IMR-90 (cell line): ENCODE measurements around the gene C1orf141. TPM values are rescaled to one million over a fixed set of nuclear protein-coding genes. Genes with fewer than 3 reads are reported as not detected.

Source experiments
- microRNA-seq, 2 experiments: library from miRNA; stranded (forward) in 1 of 2; unstranded in 1 of 2; fragments of 10-50 nt in 1 of 2; fragments of <30 nt in 1 of 2; gene quantifications in 1 of 2; microRNA quantifications in 1 of 2; one replicate each; pipeline versions ENCODE3 to v1.1.0; 2013 to 2020; ENCODE audit not compliant: insufficient read depth in 1 of 2, insufficient read length in 1 of 2, unreplicated experiment in 1 of 2
- polyA plus RNA-seq, 3 experiments: library from polyadenylated mRNA; depleted of rRNA; stranded (reverse); fragments of >200 nt; gene quantifications; 2 replicates each; pipeline ENCODE4 v1.2.3, GENCODE V29; 2012; ENCODE audit warnings: low replicate concordance in 1 of 3
- small RNA-seq, 5 experiments: library from RNA; depleted of rRNA; stranded (forward); fragments of <200 nt; gene quantifications; one replicate each; pipeline ENCODE3, GENCODE V24; 2012
- total RNA-seq: library from RNA; depleted of rRNA; stranded (reverse); fragments of >200 nt; gene quantifications from 2 replicates; pipeline ENCODE4 v1.2.3, GENCODE V29; 2012; rRNA removed

C1orf141 gene
- total and polyA plus RNA-seq, 2 of the 4 experiments (the other 2 are of a cell fraction), result not detected

Small RNA genes lying within 50 kb of the gene (microRNA-seq; reads per million reads assigned to microRNA genes)
- not detected for gene RF00322 (ENCODE audit: insufficient read depth, insufficient read length)

Small RNA genes lying within 50 kb of the gene (small RNA-seq; reads per million reads assigned to genes)
- gene RF00322, result 0 reads per million in 5 experiments

Other genes starting within 250 kb of the C1orf141 start
- gene DNAI4, start 210.1 kb downstream of the C1orf141 start, total RNA-seq, result 1.6 and 1.7 TPM in 2 replicates
- gene DNAI4, start 210.1 kb downstream of the C1orf141 start, polyA plus RNA-seq (2012; rRNA removed), result 0.63 and 0.72 TPM in 2 replicates
- 11.5 and 32.2 TPM in 2 replicates for gene MIER1, start 210.0 kb downstream of the C1orf141 start, total RNA-seq
- 4.6 and 5.0 TPM in 2 replicates for gene MIER1, start 210.0 kb downstream of the C1orf141 start, polyA plus RNA-seq (2012; rRNA removed)
- 16.3 and 23.1 TPM in 2 replicates for gene SLC35D1, start 80.8 kb downstream of the C1orf141 start, total RNA-seq
- 6.0 and 7.2 TPM in 2 replicates for gene SLC35D1, start 80.8 kb downstream of the C1orf141 start, polyA plus RNA-seq (2012; rRNA removed)
- gene IL23R, start 31.5 kb upstream of the C1orf141 start, total RNA-seq, result not detected in 2 replicates
- not detected in 2 replicates for gene IL23R, start 31.5 kb upstream of the C1orf141 start, polyA plus RNA-seq (2012; rRNA removed)
- gene IL12RB2, start 172.9 kb upstream of the C1orf141 start, total RNA-seq, result not detected in 2 replicates
- gene IL12RB2, start 172.9 kb upstream of the C1orf141 start, polyA plus RNA-seq (2012; rRNA removed), result not detected in 2 replicates